ENCODE measurements around the gene FOXP1.

Gene FOXP1

DNA sequence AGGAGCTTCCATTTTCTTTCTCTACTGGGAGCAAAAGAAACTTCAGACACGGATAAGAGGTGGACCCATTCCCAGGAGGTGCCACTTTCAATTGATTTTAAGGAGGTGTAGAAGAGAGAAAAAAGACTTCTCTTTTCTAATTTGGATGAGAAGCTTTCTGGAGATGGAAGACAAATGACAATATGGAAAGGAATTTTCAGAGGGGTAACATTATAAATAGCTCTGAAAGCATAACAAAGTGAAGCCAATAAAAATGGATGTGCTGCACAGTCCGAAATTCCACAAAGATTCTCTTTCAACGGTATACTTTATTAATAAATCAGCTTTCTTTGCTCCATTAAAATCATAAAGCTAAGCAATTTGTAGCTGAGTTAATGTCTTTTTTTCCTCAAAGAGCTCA, 663.9 kb downstream of the FOXP1 start:
- no peak for DNase-seq

DNA sequence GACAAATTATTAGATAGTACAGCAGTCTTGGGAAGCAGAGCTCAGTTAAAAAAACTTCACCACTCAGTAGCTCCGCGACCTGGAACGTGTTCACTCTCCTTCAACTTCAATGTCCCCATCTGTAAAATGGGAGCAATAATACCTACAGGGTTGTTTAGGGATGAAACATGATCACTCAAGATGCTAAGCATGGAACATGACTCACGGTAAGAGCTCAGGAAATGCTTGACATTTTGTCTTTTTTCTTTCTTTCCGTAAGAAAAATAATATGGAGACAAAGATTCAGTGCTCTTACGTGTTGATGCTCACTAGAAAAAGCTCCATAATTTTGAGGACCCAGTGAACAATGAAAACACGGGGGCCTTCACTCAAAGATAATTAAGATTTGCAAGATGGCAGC, 664.4 kb downstream of the FOXP1 start:
- DNase-seq: no peak

DNA sequence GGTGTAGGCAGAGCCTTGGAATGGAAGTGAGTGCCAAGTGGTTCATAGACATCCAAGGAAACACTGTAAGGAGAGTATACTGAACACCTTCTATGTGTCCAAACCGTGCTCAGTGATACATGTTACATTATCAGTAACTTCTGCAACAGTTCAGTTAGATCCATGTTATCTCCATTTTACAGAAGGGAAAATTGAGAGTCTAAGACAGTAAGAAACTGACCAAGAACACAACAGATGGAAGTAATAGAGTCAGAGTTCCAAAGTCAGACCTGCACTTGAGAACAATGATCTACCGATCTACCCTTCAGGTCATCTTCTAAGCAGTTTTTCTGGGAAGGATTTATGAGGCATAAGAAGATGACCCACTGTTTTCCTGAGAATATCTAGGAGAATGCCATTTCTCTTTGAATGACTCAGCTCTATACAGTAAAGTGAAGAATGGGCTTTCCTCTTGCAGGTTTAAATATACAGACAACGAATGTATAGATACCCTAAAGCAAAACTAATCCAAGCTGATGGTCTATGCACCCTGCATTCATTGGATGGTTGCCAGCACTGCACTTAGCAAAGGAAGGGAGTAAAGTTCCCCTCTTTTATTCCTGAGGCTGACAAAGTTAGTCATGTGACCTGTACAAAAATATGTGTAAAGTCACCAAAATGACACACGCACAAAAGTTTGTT, 667.0 kb downstream of the FOXP1 start:
- DNase-seq: no peak

DNA sequence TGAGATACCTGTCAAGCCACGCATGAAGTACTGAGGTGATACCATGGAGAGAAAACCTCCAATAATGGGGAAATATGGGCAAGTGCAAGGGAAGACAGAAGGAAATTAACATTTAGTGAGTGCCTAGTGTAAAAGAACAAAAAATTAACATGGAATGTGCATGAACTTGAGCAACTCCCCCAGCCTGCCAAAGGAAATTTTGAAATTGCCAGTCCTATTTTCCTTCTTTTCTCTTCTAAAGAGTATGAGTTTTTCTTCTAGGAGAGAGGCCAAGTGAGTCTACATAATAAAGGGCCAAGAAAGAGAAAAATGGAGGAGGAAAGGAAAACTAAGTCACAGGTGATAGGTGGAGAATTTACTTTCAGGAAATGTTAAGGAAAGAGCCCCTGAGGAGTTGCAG, 668.7 kb downstream of the FOXP1 start:
- no peak for DNase-seq

DNA sequence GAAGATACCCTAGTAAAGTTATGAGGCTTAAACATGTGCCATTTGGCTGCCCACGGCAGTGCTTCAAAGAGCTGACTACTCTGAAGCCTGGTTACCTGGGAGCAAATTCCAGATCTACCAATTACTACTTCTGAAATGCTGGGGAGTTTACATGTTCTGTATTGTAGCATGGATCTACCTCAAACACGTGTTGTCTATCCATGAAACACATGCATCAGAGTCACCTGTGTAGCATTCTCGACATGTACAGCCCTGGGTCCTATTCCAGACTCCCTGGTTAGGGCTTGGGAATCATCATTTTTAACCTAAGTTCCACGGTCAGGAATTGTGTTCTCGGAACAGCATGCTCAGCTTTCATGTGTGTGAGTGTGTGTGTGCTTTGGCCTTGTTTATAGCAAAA, 671.8 kb downstream of the FOXP1 start:
- no peak for DNase-seq

GRCh38 chr3:70905491-70905890, 678.0 kb downstream of the FOXP1 start:
- DNase-seq: no peak

All from DMS53 (cell line).